HUES6 (cell line): ENCODE results near the gene HIP1.
"Not testable (repeated sequence)": the region's sequence is repeated elsewhere in the genome, so short reads cannot be mapped to it uniquely, and the experiment has no call there.

Source experiments
- H3K27ac ChIP-seq: 2 replicates; pipeline ENCODE4 v1.7.0; 2013; ENCODE audit warnings: low read depth, mild to moderate bottlenecking, low read length, inconsistent platforms
- H3K27me3 ChIP-seq: 2 replicates; pipeline ENCODE4 v1.6.1; 2013; ENCODE audit warnings: low read length; ENCODE audit not compliant: control insufficient read depth, insufficient read depth
- H3K36me3 ChIP-seq: 2 replicates; pipeline ENCODE4 v1.6.1; 2013; ENCODE audit warnings: low read length; ENCODE audit not compliant: control insufficient read depth, insufficient read depth
- H3K4me1 ChIP-seq: 2 replicates; pipeline ENCODE4 v1.6.1; 2013; ENCODE audit warnings: low read length; ENCODE audit not compliant: control insufficient read depth, insufficient read depth
- H3K4me3 ChIP-seq: 2 replicates; pipeline ENCODE4 v1.5.1; 2013; ENCODE audit warnings: low read depth, low read length
- H3K9ac ChIP-seq: one replicate; pipeline ENCODE4 v1.6.1; 2013; ENCODE audit warnings: mild to moderate bottlenecking, low read length
- H3K9me3 ChIP-seq: 2 replicates; pipeline ENCODE4 v1.6.1; 2013; ENCODE audit warnings: low read depth, low read length; ENCODE audit not compliant: control insufficient read depth, insufficient read depth

HIP1 gene

GRCh38 chr7:75638594-75639070 is 100.1 kb downstream of the HIP1 start:
- peaks cover 16% of the 10 kb centered on the region for H3K4me1 ChIP-seq
- H3K27ac ChIP-seq, result peak overlapping the region; percentile 97
- H3K9ac ChIP-seq, result peak overlapping the region; percentile 95
- H3K27me3 ChIP-seq, result no peaks in the 10 kb centered on the region
- H3K36me3 ChIP-seq, result peaks cover 10% of the 10 kb centered on the region
- H3K9me3 ChIP-seq, result peaks cover 7% of the 10 kb centered on the region
- peak overlapping the region; percentile 98 for H3K4me3 ChIP-seq

DNA sequence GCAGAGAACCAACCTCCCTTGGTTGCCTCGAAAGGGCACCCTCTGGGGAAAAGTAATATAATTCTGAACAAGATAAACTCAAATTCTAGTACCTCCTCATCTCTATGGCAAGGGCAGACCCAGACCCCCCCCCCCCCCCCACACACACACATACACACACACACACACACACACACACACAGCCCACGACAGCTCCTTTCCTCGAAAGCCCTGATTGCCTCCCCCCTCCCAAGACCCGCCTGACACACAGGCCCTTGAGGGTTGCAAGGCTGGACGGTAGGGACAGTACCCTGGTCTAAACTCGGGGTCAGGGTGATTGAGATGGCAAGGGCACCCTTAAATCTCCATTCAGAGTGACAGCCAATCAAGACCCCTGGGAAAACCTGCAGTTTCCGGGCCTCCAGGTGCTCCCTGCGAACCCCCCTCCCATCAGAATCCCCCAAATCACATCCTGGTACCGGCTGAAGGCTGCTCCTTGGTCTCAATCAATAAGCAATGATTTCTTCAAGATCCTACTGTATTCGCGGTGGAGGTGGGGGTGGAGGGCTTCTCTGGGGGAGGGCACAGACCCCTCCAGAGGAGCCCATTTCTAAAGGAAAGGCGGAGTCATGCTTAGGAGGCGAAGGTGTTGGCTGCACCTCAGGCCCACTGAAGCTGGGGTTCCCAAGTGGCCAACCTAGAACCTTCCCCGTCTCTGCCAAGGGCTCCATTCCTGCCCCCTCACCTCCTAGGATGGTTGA is 100.7 kb downstream of the HIP1 start:
- peak overlapping the region; percentile 98 for H3K4me3 ChIP-seq
- H3K4me1 ChIP-seq, result peaks cover 16% of the 10 kb centered on the region
- no peaks in the 10 kb centered on the region for H3K27me3 ChIP-seq
- peak overlapping the region; percentile 95 for H3K9ac ChIP-seq
- H3K36me3 ChIP-seq, result peaks cover 10% of the 10 kb centered on the region
- peak overlapping the region; percentile 97 for H3K27ac ChIP-seq
- H3K9me3 ChIP-seq, result peaks cover under 1% of the 10 kb centered on the region; the same call in 1 of the 2 replicates

- no peaks in the 10 kb centered on the region for H3K9me3 ChIP-seq
- no peak overlapping the region for H3K27ac ChIP-seq
- peaks cover 13% of the 10 kb centered on the region for H3K36me3 ChIP-seq
- H3K27me3 ChIP-seq, result no peaks in the 10 kb centered on the region
- H3K9ac ChIP-seq, result no peak overlapping the region
- H3K4me1 ChIP-seq, result peaks cover 18% of the 10 kb centered on the region
- no peak overlapping the region for H3K4me3 ChIP-seq
These were observed 103.7 kb downstream of the HIP1 start for GRCh38 chr7:75635036-75635435.

- H3K4me3 ChIP-seq, H3K27me3 ChIP-seq, H3K27ac ChIP-seq, H3K9ac ChIP-seq: not testable (repeated sequence)
- Histone ChIP-seq H3K4me1 (peaks cover 14% of the 10 kb centered on the region; the same call in 1 of the 2 replicates), H3K36me3 (peaks cover 20% of the 10 kb centered on the region), H3K9me3 (peaks cover 13% of the 10 kb centered on the region; the same call in 1 of the 2 replicates)
These were observed 106.2 kb downstream of the HIP1 start for GRCh38 chr7:75632587-75632986.

- Histone ChIP-seq H3K27ac (no peak overlapping the region), H3K4me3 (no peak overlapping the region), H3K36me3 (peaks cover 23% of the 10 kb centered on the region), H3K4me1 (peaks cover 9% of the 10 kb centered on the region; the same call in 1 of the 2 replicates), H3K27me3 (no peaks in the 10 kb centered on the region), H3K9ac (no peak overlapping the region), H3K9me3 (peaks cover 20% of the 10 kb centered on the region; the same call in 1 of the 2 replicates)
These were observed 107.0 kb downstream of the HIP1 start for GRCh38 chr7:75631711-75632110.

GRCh38 chr7:75630549-75630948 is 108.2 kb downstream of the HIP1 start:
- Histone ChIP-seq H3K4me1 (peaks cover 5% of the 10 kb centered on the region; the same call in 1 of the 2 replicates), H3K36me3 (peaks cover 31% of the 10 kb centered on the region), H3K9me3 (peaks cover 20% of the 10 kb centered on the region; the same call in 1 of the 2 replicates), H3K4me3 (no peak overlapping the region), H3K9ac (no peak overlapping the region), H3K27ac (no peak overlapping the region), H3K27me3 (no peaks in the 10 kb centered on the region)

- H3K9ac ChIP-seq, result no peak overlapping the region
- H3K4me1 ChIP-seq, result peaks cover 5% of the 10 kb centered on the region
- H3K36me3 ChIP-seq, result peaks cover 28% of the 10 kb centered on the region
- H3K9me3 ChIP-seq, result peaks cover 20% of the 10 kb centered on the region; the same call in 1 of the 2 replicates
- no peaks in the 10 kb centered on the region for H3K27me3 ChIP-seq
- H3K4me3 ChIP-seq, result no peak overlapping the region
- no peak overlapping the region for H3K27ac ChIP-seq
These were observed 109.7 kb downstream of the HIP1 start for GRCh38 chr7:75629044-75629443.

DNA sequence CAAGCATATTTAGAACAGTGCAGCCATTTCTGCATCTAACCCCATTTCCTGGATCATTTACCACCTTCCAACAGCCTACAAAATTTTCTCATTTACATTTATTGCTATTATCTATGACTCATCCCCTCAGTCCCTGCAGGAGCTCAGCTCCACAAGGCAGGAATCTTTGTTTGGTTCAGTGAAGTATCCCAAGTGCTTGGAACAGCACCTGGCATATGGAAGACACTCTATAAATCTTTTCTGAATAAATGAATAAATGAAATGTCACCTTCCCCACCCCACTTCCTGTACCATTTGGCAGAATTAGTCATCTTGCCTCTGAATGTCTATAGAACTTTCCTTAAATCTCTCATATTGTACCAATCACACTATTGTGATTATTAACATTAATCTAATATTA is 110.7 kb downstream of the HIP1 start:
- H3K4me1 ChIP-seq, result peaks cover 14% of the 10 kb centered on the region
- H3K27ac ChIP-seq, result no peak overlapping the region
- H3K4me3 ChIP-seq, result no peak overlapping the region
- H3K27me3 ChIP-seq, result no peaks in the 10 kb centered on the region
- peaks cover 32% of the 10 kb centered on the region for H3K36me3 ChIP-seq
- no peak overlapping the region for H3K9ac ChIP-seq
- peaks cover 20% of the 10 kb centered on the region; the same call in 1 of the 2 replicates for H3K9me3 ChIP-seq

- H3K27ac ChIP-seq, result no peak overlapping the region
- H3K4me3 ChIP-seq, result no peak overlapping the region
- H3K27me3 ChIP-seq, result no peaks in the 10 kb centered on the region
- H3K9ac ChIP-seq, result no peak overlapping the region
- H3K4me1 ChIP-seq, result peaks cover 12% of the 10 kb centered on the region
- peaks cover 32% of the 10 kb centered on the region for H3K36me3 ChIP-seq
- H3K9me3 ChIP-seq, result peaks cover 20% of the 10 kb centered on the region; the same call in 1 of the 2 replicates
These were observed 111.8 kb downstream of the HIP1 start for GRCh38 chr7:75626954-75627353.

- H3K9ac ChIP-seq, result no peak overlapping the region
- no peak overlapping the region for H3K27ac ChIP-seq
- peaks cover 20% of the 10 kb centered on the region; the same call in 1 of the 2 replicates for H3K9me3 ChIP-seq
- peaks cover 9% of the 10 kb centered on the region for H3K4me1 ChIP-seq
- H3K36me3 ChIP-seq, result peaks cover 41% of the 10 kb centered on the region
- no peak overlapping the region for H3K4me3 ChIP-seq
- H3K27me3 ChIP-seq, result no peaks in the 10 kb centered on the region
These were observed 112.9 kb downstream of the HIP1 start for GRCh38 chr7:75625868-75626267.

DNA sequence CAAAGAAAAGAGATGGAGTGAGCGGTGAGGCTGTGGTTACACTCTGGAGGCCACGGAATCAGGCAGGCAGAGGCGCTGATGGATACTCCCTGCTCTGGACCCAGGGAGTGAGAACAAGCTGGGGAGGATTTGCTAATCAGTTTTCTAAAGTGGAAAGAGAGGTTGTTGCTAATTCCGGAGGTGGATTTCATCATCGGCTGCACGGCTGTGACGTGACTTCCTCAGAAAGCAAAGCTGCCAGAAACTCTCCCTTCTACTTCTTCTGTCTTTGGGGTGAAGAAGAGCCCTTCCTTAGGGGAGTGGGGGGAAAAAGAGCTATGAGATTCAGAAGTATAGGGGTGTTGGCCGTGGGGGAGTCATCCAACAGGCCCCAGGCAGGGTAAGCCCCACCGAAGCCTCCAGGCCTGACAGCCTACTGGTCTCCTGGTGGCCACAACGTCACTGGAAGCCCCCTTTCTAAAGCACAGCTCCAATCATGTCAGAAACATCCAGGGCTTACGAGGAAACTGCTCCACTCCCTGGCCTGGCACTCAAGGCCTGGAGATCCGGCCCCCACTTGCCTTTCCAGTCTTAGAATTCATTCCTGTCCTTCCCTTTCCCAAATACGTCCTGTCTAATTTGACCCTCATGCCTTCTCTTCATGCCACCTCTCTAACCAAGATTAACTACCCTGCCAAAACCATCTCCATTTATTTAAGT is 114.5 kb downstream of the HIP1 start:
- no peak overlapping the region for H3K9ac ChIP-seq

More for the DNA sequence above, 114.5 kb downstream of the HIP1 start:
- H3K27ac ChIP-seq, result no peak overlapping the region
- peaks cover 20% of the 10 kb centered on the region; the same call in 1 of the 2 replicates for H3K9me3 ChIP-seq
- H3K36me3 ChIP-seq, result peaks cover 39% of the 10 kb centered on the region
- no peak overlapping the region for H3K4me3 ChIP-seq
- no peaks in the 10 kb centered on the region for H3K27me3 ChIP-seq
- peaks cover 9% of the 10 kb centered on the region for H3K4me1 ChIP-seq
